OCI-LY1 (cell line): ENCODE results near the gene RAB7A.

Experiments
- CTCF ChIP-seq: fragments of 200-600 bp; sonication (generic), shearing (Covaris generic); IDR thresholded peaks from 2 replicates; pipeline ENCODE4 v1.5.1; 2017; ENCODE audit warnings: mild to moderate bottlenecking, antibody characterized with exemption, low read length, moderate library complexity, mixed read lengths
- EZH2 ChIP-seq: fragments of 200-600 bp; sonication (generic), shearing (Covaris generic); IDR thresholded peaks from 2 replicates; pipeline ENCODE4 v1.8.0; 2017; ENCODE audit warnings: borderline replicate concordance, mixed run types, mild to moderate bottlenecking, antibody characterized with exemption, low read length, moderate library complexity, mixed read lengths

GRCh38 chr3:128824132-128824850 lies 98.3 kb downstream of the RAB7A start:
- TF ChIP-seq CTCF (no peak), EZH2 (no peak)
